Measurements from ENCODE around the gene AATK.

Gene AATK

GRCh38 chr17:81140018-81140417 is 26.0 kb downstream of the AATK start:
- no peak for DNase-seq

GRCh38 chr17:81139428-81139827 is 26.6 kb downstream of the AATK start:
- no peak for DNase-seq

DNA sequence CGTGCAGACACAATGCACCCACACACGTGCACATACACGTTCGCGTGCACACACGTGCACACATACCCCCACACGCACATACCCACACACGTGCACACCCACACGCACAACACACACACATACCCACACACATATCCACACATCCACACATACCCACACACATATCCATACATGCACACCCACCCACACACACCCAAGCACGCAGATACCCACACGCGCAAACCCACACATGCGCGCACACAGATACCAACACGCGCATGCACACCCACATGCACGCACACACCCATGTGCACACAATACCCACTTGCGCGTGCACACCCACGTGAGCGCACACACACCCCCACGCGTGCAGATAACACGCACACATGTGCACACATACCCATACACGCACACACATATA is 27.5 kb downstream of the AATK start:
- no peak for DNase-seq

DNA sequence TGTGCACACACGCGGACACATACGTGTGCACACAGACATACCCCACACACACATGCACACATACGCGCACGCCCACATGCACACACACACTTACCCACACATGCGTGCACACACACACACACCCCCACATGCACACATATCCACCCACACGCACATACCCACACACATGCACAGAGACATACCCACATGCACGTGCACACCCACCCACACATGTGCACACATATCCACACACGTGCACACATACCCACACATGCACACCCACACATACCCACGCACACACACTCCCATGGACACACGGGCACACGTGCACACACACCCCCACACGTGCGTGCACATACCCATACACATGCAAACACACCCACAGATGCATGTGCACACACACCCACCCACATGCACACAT is 27.9 kb downstream of the AATK start:
- DNase-seq, result no peak

DNA sequence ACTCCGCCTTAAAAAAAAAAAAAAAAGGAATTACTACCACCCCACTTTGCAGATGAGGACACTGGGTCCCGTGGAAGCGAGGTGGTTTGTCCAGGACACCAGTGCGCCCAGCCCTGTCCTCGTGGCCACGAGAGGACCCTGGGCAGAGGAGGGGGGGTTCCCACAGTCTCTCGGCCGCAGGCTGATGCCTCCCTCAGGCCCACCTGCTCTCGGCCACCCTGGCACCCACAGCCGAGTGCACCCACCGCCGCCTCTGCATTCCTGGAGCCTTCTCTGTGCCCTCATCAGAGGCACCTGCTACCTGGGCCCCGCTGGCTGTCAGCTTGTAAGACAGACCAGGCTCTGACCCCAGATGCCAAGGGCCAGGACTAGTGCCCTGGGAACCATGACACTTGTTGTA is 28.8 kb downstream of the AATK start:
- no peak for DNase-seq

GRCh38 chr17:81136366-81136765 is 29.7 kb downstream of the AATK start:
- no peak for DNase-seq

- DNase-seq, result no peak
Observed at GRCh38 chr17:81135505-81136278, 30.3 kb downstream of the AATK start.

DNA sequence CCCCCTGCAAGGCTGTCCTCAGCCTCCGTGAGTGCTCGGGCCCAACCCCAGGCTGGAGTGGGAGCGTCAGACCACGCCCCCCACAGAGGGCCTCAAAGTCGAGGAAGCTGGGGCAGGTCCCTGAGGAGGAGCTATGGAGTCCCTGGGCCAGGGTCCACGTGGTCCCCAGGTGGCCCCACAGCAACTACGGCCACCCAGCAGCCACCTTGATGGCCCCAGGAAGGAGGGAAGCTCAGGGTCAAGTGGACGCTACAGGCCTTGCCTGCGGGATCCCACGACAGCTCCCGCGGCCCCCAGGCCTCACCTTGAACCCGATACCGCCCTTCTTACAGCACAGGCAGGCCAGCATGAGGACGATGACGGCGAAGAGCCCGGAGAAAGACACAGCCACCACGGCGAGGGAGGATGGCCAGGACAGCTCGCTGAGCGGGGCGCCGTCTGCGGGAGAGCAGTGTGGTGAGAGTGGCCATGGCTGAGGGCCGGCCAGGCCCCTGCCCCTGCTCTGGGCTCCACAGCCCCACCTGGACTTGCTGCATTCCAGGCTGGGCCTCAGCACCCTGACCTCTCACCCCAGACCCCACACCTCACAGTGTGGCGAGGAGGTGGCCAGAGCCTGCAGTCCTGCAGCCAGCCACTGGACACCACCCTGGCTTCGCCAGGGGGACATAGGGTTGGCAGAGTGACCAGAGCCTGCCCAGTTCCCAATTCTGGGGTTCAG is 31.8 kb downstream of the AATK start:
- no peak for DNase-seq

- no peak for DNase-seq
Observed at GRCh38 chr17:81132770-81133723, 33.0 kb downstream of the AATK start.

- no peak for DNase-seq
Observed at GRCh38 chr17:81132197-81132540, 33.9 kb downstream of the AATK start.

GRCh38 chr17:81131486-81132196 is 34.4 kb downstream of the AATK start:
- no peak for DNase-seq

DNA sequence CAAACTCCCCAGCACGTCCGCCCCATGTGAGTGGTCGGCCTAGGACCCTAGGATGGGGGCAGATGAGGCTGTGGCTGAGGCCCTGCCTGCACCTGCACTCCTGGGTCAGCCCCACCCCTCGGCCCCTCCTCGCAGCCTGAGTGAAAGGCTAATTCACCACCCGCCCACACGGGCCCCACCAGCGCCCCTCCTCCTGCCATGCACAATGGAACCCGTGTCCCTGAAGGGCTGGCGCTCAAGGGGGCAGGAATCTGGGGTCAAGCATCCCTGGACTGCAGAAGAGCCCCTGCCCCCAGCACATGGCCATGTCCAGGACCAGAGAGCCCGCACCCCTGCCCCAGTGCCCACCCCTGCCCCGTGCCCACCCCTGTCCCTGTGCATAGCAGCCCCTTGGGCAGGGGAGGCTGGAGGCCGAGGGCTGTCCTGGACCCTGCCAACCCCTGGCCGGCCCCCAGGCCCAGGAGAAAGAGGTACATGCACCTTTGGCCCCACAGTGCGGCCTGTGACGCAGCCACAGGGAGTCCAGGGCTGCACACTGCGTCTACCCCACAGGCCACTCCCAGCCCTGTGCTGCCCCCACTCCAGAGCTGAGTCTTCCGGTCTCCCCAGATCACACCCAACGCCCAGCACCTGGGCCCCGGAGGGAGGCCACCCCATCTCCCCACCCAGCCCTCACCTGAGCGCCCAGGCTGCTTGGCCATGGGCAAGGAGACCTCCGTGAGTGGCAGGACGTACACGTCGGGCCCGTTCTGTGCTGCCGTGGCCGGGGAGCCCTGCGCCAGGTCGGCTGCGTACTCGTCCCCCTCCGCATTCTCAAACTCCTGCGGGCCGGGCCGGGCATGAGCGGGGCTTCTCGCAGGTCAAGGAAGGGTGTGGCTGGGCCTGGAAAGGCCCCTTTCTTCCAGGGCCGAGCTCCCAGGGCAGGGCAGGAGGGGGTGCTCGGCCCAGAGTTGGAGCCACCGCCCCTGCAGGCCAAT is 35.3 kb downstream of the AATK start:
- no peak for DNase-seq

GRCh38 chr17:81129711-81130367 is 36.2 kb downstream of the AATK start:
- no peak for DNase-seq

- no peak for DNase-seq
Observed at GRCh38 chr17:81129289-81129688, 36.7 kb downstream of the AATK start.

GRCh38 chr17:81128774-81129173 is 37.2 kb downstream of the AATK start:
- no peak for DNase-seq

- no peak for DNase-seq
Observed at GRCh38 chr17:81128338-81128737, 37.7 kb downstream of the AATK start.

DNA sequence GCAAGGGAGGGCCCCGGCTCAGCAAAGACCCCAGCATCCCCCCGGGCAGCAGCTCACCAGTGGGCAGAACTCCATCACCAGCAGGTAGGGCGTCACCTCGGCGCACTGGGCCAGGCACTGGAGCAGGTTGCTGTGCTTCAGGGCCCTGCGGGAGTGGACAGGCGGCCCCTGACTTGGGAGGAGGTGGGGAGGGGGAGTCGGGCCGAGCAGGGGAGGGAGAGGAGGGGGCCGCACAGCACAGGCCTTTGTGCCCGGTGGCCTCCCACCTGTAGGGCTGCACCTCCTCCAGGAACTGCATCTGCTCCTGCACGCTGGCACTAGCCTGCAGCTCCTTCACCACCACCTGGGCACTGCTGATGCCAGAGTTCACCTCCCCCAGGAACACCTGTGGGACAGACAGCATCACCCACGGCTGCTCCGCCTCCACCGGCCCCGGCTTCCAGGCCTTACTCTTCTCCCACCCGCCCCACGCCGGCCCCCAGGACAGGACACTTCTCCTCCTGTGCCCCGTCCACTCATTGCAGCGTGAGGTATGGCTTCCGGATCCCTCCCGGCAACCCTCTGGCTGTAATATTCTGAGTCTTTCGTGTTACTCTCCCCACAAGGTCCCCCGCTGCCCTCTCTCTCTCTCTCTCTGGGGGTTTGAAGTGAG is 38.4 kb downstream of the AATK start:
- no peak for DNase-seq

- DNase-seq, result no peak
Observed at GRCh38 chr17:81127133-81127455, 38.9 kb downstream of the AATK start.

DNA sequence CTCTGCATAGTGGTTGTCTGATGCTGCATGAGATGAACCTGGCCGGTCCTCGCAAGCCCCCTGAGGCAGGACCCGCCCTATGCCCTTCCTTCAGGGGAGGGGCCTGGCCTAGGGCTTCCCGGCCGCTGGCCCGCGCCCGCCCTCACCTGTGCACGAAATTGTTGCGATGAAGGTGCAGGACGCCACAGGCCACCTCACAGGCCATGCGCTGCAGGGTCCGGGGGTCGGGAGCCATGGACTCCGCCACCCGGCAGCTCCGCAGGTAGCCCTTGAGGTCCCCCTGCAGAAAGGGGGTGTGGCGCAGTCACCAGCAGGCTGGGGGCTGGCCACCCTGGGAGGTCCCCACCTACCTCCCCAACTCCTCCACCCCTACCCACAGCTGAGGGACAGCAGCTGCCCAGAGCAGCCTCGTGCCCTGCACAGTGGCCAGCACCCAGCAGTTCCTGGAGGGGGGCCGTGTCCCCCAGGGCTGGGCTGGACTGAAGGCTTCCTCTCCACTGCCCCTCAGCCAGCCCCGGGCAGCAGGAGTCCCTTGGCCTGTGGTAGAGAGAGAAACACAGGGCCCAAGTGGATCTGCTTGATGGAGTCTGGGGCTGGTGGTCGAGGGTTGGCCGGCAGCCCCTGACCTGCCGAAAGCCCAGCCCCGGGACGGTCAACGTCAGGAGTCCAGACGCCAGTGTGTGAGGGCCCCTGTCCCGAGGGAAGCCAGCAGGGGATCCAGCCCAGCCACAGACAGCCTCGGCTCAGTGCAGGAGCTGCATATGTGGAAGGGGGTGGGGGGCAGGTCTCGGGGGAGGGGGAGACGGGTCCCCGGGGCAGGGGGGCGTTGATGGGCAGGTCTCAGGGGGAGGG is 39.5 kb downstream of the AATK start:
- DNase-seq, result no peak
